Right renal cortex interstitium (tissue), 3 donors: ENCODE data around the gene DIP2C. TPM values are rescaled to one million over a fixed set of nuclear protein-coding genes. Genes with fewer than 3 reads are reported as not detected.
"Not testable (repeated sequence)": the region's sequence is repeated elsewhere in the genome, so short reads cannot be mapped to it uniquely, and the experiment has no call there.

Source experiments
- DNase-seq, 3 donors: peaks; one replicate each; pipeline ENCODE4 v3.0.0-alpha.2; 2013; ENCODE audit warnings: low read depth in 3 of 3, low spot score in 2 of 3
- polyA plus RNA-seq, 3 donors: library from polyadenylated mRNA; unstranded; fragments of 120-200 nt; gene quantifications; one replicate each; pipeline ENCODE4 v1.2.1, GENCODE V29; 2013; ENCODE audit not compliant: insufficient read length in 3 of 3

The DIP2C gene
- polyA plus RNA-seq, 3 donors: 19.2 to 22.3 (median 21.0) TPM

DNA sequence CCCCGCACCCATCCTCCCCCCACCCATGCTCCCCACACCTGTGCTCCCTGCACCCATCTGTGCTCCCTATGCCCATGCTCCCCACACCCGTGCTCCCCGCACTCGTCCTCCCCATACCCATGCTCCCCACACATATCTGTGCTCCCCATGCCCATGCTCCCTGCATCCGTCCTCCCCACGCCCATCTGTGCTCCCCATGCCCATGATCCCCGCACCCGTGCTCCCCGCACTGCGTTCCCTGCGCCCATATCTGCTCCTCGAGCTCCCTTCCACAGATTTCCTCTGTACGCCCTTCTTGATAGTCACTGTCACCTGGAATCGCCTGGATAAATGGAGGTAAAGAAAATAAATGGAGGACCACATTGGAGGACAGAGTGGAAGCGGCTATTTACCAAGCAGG lies 9.9 kb downstream of the DIP2C start:
- no peak for DNase-seq

DNA sequence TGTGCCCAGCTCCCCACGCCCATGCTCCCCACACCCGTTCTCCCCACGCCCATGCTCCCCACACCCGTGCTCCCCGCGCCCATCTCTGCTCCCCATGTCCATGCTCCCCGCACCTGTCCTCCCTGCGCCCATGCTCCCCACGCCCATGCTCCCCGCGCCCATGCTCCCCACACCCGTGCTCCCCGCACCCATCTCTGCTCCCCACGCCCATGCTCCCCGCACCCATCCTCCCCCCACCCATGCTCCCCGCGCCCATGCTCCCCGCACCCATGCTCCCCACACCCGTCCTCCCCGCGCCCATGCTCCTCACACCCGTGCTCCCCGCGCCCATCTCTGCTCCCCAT lies 10.8 kb downstream of the DIP2C start:
- DNase-seq: not testable (repeated sequence)

DNA sequence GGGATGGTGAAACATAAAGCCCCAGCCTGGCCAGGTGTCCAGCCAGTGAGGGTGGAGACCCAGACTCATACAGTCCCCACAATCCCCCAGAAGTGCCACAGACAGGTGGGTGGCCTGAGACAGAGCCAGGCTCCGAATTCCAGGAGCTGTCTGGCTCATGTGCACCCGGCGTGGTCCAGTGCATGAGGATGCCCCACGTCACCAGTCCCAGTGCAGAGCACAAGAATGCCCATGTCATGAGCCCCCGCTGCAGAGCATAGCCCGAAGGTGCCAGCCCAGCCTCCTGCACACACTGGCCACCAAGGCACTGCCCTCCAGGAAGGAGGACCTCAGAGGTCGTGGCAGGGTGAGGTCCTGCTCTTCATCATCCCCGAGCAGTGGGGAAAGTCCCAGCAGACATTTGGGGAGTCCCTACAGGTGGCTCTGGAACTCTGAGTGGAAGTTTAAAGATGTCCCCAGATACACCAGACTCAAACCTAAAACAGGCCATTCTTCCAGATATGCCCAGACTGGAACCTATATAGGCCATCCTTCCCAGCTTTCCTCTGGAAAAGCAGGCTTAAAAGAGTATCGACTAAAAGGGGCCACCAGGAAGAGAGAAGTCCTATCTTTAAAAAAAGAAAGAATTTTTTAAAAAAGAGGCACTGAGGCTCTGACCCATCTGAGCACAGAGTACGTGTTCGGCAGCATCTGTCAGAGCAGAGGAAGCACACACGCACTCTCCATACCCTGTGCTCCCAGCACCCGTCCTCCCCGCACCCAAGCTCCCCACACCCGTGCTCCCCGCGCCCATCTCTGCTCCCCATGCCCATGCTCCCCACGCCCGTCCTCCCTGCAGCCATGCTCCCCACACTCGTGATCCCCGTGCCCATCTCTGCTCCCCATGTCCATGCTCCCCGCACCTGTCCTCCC lies 11.5 kb downstream of the DIP2C start:
- no peak for DNase-seq

DNA sequence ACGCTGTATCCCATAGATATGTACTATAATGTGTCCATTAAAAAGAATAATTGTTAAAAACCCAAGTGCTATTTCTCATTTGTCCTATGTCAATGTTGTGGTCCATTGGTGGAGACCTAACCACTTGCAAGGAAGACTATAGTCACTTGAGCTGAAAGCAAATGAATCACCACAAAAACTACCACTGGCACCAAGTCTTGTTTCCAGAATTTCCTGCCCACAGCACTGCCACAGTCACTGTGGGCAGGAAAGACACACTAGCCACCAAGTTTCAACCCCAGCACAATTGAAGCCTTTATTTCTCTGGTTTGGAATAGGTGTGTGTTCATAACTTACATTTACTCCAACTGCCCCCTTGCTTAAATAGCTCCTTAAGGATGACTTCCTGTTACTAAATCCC lies 12.4 kb downstream of the DIP2C start:
- no peak for DNase-seq

DNA sequence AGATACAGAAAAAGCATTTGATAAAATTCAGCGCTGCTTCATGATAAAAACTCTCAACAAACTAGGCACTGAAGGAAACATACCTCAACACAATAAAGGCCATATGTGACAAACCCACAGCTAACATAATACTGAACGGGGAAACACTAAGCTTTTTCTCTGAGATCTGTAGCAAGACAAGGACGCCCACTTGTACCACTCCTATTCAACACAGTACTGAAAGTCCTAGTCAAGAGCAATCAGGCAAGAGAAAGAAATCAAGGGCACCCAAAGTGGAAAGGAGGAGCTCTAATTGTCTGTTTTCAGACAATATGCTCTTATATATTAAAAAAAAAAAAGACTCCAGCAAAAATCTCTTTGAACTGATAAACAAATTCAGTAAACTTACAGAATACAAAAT lies 13.3 kb downstream of the DIP2C start:
- no peak for DNase-seq

DNA sequence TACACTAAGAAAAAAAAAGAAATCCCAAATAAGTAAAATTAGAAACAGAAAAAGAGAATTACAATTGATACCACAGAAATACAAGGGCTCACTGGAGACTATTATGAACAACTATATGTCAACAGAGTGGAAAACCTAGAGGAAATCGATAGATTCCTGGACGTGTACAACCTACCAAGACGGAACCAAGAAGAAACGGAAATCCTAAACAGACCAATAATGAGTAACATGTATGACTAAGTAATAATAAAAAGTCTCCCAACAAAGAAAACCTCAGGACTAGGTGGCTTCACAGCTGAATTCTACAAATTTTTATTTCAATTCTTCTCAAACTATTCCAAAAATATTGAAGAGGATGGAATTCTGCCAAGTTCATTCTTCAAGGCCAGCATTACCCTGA lies 13.9 kb downstream of the DIP2C start:
- DNase-seq: no peak

DNA sequence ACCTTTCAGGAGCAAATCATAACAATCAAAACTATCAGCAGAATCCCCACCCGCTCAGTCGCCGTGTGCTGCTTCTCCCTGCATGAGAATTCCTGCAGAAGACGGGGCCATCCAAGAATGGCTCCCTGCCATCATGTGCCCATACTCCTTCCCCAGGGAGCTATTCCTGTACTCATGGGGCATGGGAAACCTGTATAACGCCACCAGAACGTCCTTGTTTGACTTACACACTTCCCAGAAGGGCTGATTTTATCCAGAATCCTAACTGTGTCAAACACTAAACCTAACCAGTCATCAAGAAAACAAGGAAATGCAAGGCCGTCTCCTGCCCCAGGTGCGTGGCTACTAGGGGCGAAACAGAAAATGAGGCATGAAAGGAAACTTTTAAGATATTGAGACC lies 16.0 kb downstream of the DIP2C start:
- no peak for DNase-seq

DNA sequence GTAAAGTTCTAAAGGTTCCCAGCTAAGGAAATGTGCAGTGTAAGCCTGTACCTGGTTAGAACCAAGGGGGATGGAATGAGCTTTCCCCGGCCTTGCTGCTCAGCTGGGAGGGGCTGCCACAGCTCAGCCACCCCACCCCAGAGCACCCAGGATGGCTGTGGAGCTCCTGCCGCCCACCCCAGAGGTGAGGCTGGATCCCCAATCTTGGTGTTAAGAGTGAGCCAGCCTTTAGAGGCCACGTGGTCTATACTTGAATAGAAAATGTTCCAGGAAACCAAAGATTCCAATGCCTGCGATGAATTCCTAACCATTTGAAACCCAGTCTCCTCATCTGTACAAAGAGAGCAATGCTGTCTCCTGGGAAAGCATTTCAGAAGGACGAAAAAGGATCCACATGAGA lies 16.5 kb downstream of the DIP2C start:
- no peak for DNase-seq

DNA sequence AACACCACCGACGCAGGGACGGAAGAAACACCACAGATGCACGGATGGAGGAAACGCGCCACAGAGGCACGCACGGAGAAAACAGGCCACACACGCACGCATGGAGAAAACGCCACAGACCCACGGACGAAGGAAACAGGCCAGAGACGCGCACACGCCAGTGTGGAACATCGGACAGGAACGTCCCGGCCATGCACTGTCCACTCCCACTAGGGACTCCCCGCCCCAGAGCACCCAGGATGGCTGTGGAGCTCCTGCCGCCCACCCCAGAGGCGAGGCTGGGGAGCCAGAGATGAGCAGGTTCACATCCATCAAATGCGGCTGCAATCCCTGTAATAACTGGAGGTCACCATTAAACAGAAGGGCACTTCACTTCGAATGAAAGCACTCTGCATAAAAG lies 17.3 kb downstream of the DIP2C start:
- no peak for DNase-seq

DNA sequence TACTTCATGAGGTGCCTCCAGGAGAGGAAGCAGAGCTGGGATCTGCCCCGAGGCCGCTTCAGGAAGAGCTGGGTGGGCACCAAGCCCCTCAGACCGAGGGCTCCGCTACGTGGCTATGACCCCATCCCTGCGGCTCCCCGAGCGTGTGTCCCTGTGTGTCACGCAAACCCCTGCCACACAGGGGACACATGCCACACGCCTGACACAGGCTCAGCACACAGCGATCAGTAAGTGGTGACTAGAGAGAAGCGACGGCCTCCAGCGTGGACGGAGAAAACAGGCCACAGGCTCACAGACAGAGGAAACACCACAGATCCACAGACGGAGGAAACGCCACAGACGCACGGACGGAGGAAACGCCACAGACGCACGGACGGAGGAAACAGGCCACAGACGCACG lies 18.5 kb downstream of the DIP2C start:
- DNase-seq: no peak

DNA sequence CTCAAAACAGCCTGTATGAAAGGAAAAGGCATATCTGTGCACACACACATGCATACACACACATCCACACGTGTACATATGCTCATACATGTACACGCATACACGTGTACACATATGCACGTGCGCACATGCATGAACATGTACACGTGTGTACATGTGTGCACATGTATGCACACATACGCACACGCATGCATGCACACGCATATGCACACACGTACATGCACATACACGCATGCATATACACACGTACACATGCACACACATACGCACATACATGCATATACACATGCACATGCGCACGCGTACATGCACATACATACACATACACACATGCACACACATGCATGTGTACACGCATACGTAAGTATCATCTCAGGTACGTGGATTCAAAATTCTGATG lies 19.4 kb downstream of the DIP2C start:
- DNase-seq: no peak

DNA sequence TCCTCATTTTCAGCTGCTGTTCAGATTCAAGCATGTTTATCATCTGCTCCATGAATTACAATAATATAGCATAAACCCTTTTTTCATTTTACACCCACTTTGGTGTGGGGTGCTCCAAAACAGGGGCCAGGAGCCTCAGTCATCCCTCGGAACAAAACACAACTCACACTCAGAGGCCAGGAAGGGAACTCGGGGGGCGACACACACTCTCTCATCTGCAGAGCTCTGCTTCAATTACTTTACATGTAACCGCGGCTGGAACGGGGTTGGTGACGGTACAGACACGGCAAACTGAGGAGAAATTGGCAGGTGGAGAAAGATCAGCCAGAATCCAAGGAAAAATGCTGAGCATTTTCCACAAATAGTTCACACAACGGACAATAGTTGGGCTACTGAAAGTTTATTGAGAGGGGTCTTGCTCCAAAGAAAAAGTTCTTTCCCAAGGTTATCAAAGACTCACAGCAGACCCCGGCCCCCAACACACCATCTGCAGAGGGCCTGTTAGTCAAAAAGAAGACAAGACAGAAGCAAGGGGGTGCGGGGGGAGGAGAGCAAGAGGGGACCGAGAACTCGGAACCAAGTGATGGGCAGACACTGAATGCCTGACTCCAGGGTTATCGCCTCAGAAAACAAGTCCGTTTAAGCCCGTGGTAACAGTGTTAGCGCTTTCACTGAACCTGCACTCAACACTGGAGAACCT lies 20.5 kb downstream of the DIP2C start:
- DNase-seq: no peak

DNA sequence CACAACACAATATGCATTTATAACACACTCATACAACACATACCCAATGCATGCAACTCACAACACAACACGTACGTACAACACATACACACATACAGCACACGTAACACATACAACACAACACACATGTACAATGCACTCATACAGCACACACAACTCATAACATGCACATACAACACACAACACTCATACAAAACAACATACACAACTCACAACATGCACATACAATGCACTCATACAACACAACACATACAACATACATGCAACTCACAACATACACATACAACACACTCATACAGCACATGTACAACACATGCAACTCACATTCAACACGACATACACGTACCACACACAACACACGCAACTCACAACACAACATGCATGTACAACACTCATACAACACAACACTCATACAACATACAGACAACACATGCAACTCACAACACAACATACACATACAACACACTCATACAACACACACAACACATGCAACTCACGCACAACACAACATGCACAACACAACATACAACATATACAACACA lies 21.8 kb downstream of the DIP2C start:
- no peak for DNase-seq

DNA sequence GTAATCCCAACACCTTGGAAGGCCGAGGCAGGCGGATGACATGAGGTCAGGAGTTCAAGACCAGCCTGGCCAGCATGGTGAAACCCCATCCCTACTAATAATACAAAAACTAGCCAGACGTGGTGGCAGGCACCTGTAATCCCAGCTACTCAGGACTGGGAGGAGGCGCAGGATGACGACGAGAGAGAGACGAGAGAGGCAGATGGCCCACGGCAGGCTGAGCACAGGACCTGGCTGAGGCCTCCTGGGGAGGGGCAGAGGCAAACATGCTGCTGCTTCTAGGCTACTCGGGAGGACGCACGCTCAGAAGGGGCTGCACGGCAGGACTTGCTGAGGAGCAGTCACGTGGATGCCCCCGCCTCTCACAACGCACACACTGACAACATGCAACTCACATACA lies 22.4 kb downstream of the DIP2C start:
- no peak for DNase-seq

DNA sequence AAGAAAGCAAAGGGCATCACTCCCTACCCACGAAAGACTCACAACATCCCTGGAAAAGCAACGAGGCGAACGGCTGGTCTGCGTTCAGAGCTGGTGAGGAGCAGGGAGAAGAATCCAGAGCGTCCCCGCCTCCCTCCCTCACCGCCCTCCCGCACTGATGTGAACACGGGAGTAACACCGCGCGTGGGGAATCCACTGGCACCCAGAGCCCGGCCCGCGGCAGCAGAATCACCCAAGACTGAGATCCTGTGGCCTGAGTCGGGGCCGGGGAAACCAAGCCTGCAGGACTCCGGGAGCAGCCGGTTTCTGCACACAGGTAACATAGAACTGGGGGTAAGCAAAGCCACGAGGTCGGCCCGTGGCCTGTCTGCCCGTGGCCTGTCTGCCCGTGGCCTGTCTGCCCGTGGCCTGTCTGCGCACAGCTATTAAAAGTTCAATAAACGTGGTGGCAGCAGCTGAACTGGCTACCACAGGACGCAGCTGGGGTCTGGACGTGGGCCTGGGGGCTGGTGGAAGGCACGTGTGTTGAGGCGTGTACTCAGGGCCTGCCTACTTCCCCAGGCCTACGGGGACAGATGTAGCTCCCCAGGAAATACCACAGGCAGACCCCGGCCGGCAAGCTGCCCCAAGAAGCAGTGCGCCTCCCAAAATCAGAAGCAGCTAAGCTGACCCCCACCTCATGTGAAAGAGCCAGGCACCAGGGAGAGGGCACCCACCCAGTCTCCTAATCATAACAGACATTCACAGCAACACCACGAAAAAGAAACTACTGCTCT lies 23.0 kb downstream of the DIP2C start:
- no peak for DNase-seq

DNA sequence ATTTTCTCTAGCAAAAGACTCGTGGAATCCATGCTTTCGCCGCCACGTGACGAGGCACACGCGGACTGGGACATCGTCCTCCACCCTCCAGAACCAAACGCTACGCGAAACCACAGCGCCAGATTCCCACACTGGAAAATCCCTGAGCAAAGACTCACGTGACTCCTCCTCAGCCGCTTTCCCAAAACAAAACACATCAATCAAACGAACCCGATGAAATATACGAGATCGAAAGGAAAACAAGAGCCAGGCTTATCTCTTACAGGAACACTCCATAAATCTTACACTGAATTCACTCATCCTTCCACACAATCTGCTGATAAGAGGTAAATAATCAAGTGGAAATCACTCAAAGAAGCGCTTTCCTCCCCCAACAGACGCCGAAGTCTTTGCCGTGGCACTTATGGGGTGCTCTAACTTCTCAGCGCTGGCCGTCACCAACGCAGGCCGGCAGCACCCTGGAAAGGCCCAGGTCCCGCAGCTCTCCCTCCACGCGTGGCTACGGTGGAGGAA lies 23.8 kb downstream of the DIP2C start:
- DNase-seq: no peak

DNA sequence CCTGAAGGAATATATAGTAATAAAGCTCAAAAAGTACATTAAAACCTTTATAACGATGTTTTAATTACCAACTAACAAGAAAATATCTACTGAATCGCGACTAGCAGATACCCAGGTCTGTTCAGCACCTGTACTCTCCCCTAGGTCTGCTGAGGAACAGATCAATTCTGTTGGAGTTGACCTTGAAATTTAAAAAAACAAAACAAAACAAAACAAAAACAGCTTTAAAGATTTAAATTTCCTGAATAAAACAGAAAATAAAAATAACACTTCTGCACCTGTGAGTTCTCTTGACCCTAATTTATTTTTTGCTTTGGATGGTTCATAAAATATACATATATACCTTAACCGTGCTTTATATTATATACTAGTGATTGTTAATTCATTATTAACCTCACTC lies 24.6 kb downstream of the DIP2C start:
- DNase-seq: no peak

DNA sequence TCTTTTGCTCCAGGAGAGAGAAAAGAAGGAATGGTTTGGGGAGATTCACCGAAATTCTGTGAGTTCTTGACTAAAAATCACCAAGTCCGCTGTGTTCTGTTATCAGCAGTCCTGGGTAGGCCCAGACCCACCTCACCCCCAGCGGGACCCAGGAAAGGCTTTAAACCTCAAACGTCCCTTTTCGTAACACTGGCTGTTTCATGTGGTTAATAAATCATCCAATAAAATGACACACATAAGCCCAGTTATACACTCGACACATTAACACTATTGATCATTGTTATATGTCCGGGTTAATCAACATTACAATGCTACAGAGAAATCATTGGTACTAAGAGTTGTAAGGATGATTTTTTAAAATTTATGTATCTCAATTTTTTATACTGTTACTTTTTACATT lies 25.2 kb downstream of the DIP2C start:
- no peak for DNase-seq

DNA sequence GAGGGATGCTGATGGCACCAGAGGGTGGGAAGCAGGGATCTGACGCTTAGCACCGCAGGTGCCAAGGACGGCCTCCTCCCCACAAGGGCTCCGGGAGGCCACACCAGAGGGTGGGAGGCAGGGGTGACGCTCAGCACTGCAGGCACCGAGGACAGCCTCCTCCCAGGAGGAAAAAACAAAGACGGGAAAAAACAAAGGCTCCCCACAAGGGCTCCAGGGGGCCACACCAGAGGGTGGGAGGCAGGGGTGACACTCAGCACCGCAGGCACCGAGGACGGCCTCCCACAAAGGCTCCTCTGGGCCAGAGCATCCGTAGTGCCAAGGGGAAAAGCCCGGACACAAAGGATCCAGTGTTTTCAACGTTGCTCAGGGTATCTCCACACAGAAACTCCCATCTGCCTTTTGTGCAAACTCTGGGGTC lies 25.6 kb downstream of the DIP2C start:
- no peak for DNase-seq

DNA sequence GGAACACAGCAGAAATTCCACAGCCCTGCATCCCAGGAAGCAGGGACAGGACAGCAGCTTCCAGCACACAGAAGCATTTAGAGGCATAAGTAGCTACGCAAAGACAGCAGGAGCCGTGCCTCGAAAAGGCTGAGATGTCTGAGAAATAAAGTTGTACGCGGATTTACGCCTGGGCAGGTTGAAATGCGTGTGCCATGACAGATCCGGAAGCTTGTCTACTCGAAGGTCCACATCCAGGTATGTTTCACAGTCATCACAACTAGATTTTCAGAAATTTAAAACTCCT lies 26.1 kb downstream of the DIP2C start:
- no peak for DNase-seq
